Type B pancreatic cell (in vitro differentiated cells): Measurements from ENCODE around the gene MSX2. TPM values are rescaled to one million over a fixed set of nuclear protein-coding genes. Genes with fewer than 3 reads are reported as not detected.

Experiments used
- microRNA-seq: library from miRNA; unstranded; fragments of <30 nt; microRNA quantifications from one replicate; pipeline ENCODE4, GENCODE V29; 2020
- total RNA-seq: library from RNA; stranded (reverse); gene quantifications from 2 replicates; pipeline ENCODE4 v1.2.1, GENCODE V29; 2021; ENCODE audit warnings: low replicate concordance

Gene MSX2
- total RNA-seq, 1 donor from 2014 or later = 69.7 TPM

Small RNA genes within 50 kb of the gene (microRNA-seq; reads per million reads assigned to microRNA genes)
- gene MIR4634 = not detected
